Endothelial cell of hepatic sinusoid (primary cell): ENCODE measurements around the gene BAIAP3.

Source experiments
- in situ Hi-C: cut with HindIII; loops from 2 replicates; pipeline ENCODE4 v1.10.0; 2017; ENCODE audit warnings: low sequenced_read_pairs

BAIAP3 gene

GRCh38 chr16:1361685-1362360 lies 28.4 kb downstream of the BAIAP3 start:
- in situ Hi-C loops = no loop called here

GRCh38 chr16:1362807-1363206 lies 29.4 kb downstream of the BAIAP3 start:
- in situ Hi-C loops = no loop called here

- in situ Hi-C loops = no loop called here
These were observed 30.1 kb downstream of the BAIAP3 start for GRCh38 chr16:1363501-1364041.

GRCh38 chr16:1364510-1364909 lies 31.1 kb downstream of the BAIAP3 start:
- in situ Hi-C loops = no loop called here

GRCh38 chr16:1366060-1366711 lies 32.7 kb downstream of the BAIAP3 start:
- in situ Hi-C loops = no loop called here

GRCh38 chr16:1366712-1367299 lies 33.4 kb downstream of the BAIAP3 start:
- in situ Hi-C loops = no loop called here

GRCh38 chr16:1367486-1368174 lies 34.2 kb downstream of the BAIAP3 start:
- in situ Hi-C loops = no loop called here

GRCh38 chr16:1371054-1371978 lies 37.9 kb downstream of the BAIAP3 start:
- in situ Hi-C loops = no loop called here

GRCh38 chr16:1372292-1372950 lies 39.0 kb downstream of the BAIAP3 start:
- in situ Hi-C loops = no loop called here

- in situ Hi-C loops = loop anchor here (5.0 to 25.0 kb wide), 4 partner anchors 63 to 237 kb away; no protein-coding TSS in a partner anchor
These were observed 41.2 kb downstream of the BAIAP3 start for GRCh38 chr16:1374418-1375297.

GRCh38 chr16:1375298-1375640 lies 41.8 kb downstream of the BAIAP3 start:
- in situ Hi-C loops = loop anchor here (5.0 to 25.0 kb wide), 4 partner anchors 62 to 238 kb away; no protein-coding TSS in a partner anchor

- in situ Hi-C loops = loop anchor here (5.0 to 25.0 kb wide), 4 partner anchors 61 to 239 kb away; no protein-coding TSS in a partner anchor
These were observed 42.4 kb downstream of the BAIAP3 start for GRCh38 chr16:1375741-1376410.

GRCh38 chr16:1377406-1378010 lies 44.1 kb downstream of the BAIAP3 start:
- in situ Hi-C loops = loop anchor here (5.0 to 25.0 kb wide), 4 partner anchors 60 to 240 kb away; no protein-coding TSS in a partner anchor

- in situ Hi-C loops = loop anchor here (5.0 to 25.0 kb wide), 4 partner anchors 59 to 241 kb away; no protein-coding TSS in a partner anchor
These were observed 44.8 kb downstream of the BAIAP3 start for GRCh38 chr16:1378087-1378803.

- in situ Hi-C loops = loop anchor here (5.0 to 25.0 kb wide), 4 partner anchors 58 to 242 kb away; no protein-coding TSS in a partner anchor
These were observed 45.4 kb downstream of the BAIAP3 start for GRCh38 chr16:1378804-1379303.

GRCh38 chr16:1379304-1380076 lies 46.0 kb downstream of the BAIAP3 start:
- in situ Hi-C loops = loop anchor here (5.0 to 25.0 kb wide), 4 partner anchors 58 to 242 kb away; no protein-coding TSS in a partner anchor
